ENCODE data around the gene ONECUT2.

ONECUT2 gene

DNA sequence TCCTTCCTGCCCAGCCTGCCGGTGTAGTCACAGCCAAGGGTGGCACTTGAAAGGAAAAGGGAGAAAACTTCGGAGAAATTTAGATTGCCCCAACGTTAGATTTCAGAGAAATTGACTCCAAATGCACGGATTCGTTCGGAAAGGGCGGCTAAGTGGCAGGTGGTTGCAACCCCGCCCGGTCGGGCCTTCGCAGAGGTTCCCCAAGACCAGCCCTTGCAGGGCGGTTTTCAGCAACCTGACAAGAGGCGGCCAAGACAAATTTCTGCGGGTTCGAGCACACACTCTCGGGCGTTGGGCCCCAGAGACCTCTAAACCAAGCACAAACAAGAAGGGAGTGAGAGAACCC, 4.8 kb downstream of the ONECUT2 start:
- Histone ChIP-seq H2AFZ (ENCODE audit: low read length) (no peak overlapping the region), H3K9ac (ENCODE audit: low read depth, low read length, poor library complexity, severe bottlenecking) (no peak overlapping the region), H4K20me1 (ENCODE audit: insufficient read depth, low read length, poor library complexity, severe bottlenecking) (no peaks in the 10 kb centered on the region), H3F3A (ENCODE audit: low read depth) (no peaks in the 10 kb centered on the region), H3K27me3 (ENCODE audit: insufficient read depth, low read length, poor library complexity, severe bottlenecking) (no peaks in the 10 kb centered on the region), H3K4me2 (ENCODE audit: low read depth, low read length, poor library complexity, severe bottlenecking) (no peak overlapping the region), H3K4me3 (ENCODE audit: low read length, poor library complexity, severe bottlenecking) (no peak overlapping the region), H3K79me2 (ENCODE audit: insufficient read depth, low read length) (no peaks in the 10 kb centered on the region), H3K9me3 (ENCODE audit: insufficient read depth, low read depth, low read length) (no peaks in the 10 kb centered on the region), H3K9me2 (replicated peaks; ENCODE audit: low read depth, low read length) (no peaks in the 10 kb centered on the region), H3K4me1 (ENCODE audit: insufficient read depth, low read length, poor library complexity, severe bottlenecking) (no peaks in the 10 kb centered on the region), H3K36me3 (ENCODE audit: insufficient read depth, low read length) (no peaks in the 10 kb centered on the region)
- no peak for TF ChIP-seq CTCF (conservative IDR thresholded peaks at IDR 0.05; ENCODE audit: low read length)
- TF ChIP-seq EZH2phosphoT487 (IDR thresholded peaks at IDR 0.05; ENCODE audit: borderline replicate concordance) = no peak

DNA sequence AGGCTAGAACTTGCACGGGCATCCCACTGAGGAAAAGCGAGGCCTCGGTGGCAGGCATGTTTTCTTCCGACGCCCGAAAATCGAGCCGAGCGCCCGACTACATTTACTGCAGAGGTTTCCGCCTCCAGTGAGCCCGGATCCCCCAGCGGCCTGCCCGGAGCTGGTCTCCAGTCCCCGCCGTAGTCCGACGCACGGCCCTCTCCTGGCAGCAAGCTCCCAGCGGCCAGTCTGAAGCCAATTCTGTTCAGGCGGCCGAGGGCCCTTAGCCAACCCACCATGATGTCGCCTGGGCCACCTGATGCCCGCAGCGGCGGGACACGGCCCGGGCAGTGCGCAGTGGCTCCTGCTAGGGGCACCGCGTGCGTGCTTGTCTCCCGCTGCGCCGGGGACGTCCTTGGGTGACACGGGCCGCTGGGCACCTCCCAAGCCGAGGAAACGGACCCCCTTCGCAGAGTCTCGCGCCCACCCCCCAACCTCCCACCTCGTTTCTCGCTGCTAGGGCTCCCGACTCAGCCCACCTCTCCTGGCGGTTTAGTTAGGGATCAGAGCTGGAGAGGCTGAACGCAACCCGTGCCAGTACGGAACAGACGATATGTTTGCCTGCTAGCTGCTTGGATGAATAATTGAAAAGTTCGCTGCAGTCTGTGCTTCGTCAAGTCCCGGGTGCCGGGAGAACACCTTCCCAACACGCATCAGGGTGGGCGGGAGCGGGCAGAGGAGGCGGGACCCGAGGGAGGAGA, 5.3 kb downstream of the ONECUT2 start:
- H3K27me3 ChIP-seq (ENCODE audit: insufficient read depth, low read length, poor library complexity, severe bottlenecking) = no peaks in the 10 kb centered on the region
- H3K9me2 ChIP-seq (replicated peaks; ENCODE audit: low read depth, low read length) = no peaks in the 10 kb centered on the region
- H3K9me3 ChIP-seq (ENCODE audit: insufficient read depth, low read depth, low read length) = no peaks in the 10 kb centered on the region
- no peaks in the 10 kb centered on the region for H4K20me1 ChIP-seq (ENCODE audit: insufficient read depth, low read length, poor library complexity, severe bottlenecking)
- H3K4me3 ChIP-seq (ENCODE audit: low read length, poor library complexity, severe bottlenecking) = no peak overlapping the region
- no peaks in the 10 kb centered on the region for H3K4me1 ChIP-seq (ENCODE audit: insufficient read depth, low read length, poor library complexity, severe bottlenecking)
- H3K4me2 ChIP-seq (ENCODE audit: low read depth, low read length, poor library complexity, severe bottlenecking) = no peak overlapping the region
- H3K79me2 ChIP-seq (ENCODE audit: insufficient read depth, low read length) = no peaks in the 10 kb centered on the region
- no peak overlapping the region for H3K9ac ChIP-seq (ENCODE audit: low read depth, low read length, poor library complexity, severe bottlenecking)
- H2AFZ ChIP-seq (ENCODE audit: low read length) = no peak overlapping the region
- no peaks in the 10 kb centered on the region for H3K36me3 ChIP-seq (ENCODE audit: insufficient read depth, low read length)
- no peaks in the 10 kb centered on the region for H3F3A ChIP-seq (ENCODE audit: low read depth)
- TF ChIP-seq CTCF (conservative IDR thresholded peaks at IDR 0.05; ENCODE audit: low read length) (no peak), EZH2phosphoT487 (IDR thresholded peaks at IDR 0.05; ENCODE audit: borderline replicate concordance) (no peak)

GRCh38 chr18:57441071-57441794, 6.1 kb downstream of the ONECUT2 start:
- H3K36me3 ChIP-seq (ENCODE audit: insufficient read depth, low read length) = no peaks in the 10 kb centered on the region
- H2AFZ ChIP-seq (ENCODE audit: low read length) = no peak overlapping the region
- no peaks in the 10 kb centered on the region for H3K4me1 ChIP-seq (ENCODE audit: insufficient read depth, low read length, poor library complexity, severe bottlenecking)
- no peak overlapping the region for H3K9ac ChIP-seq (ENCODE audit: low read depth, low read length, poor library complexity, severe bottlenecking)
- H3K4me3 ChIP-seq (ENCODE audit: low read length, poor library complexity, severe bottlenecking) = no peak overlapping the region
- H4K20me1 ChIP-seq (ENCODE audit: insufficient read depth, low read length, poor library complexity, severe bottlenecking) = no peaks in the 10 kb centered on the region
- H3K79me2 ChIP-seq (ENCODE audit: insufficient read depth, low read length) = no peaks in the 10 kb centered on the region
- H3F3A ChIP-seq (ENCODE audit: low read depth) = no peaks in the 10 kb centered on the region
- H3K27me3 ChIP-seq (ENCODE audit: insufficient read depth, low read length, poor library complexity, severe bottlenecking) = no peaks in the 10 kb centered on the region
- H3K4me2 ChIP-seq (ENCODE audit: low read depth, low read length, poor library complexity, severe bottlenecking) = no peak overlapping the region
- H3K9me2 ChIP-seq (replicated peaks; ENCODE audit: low read depth, low read length) = no peaks in the 10 kb centered on the region
- TF ChIP-seq EZH2phosphoT487 (IDR thresholded peaks at IDR 0.05; ENCODE audit: borderline replicate concordance) (no peak), CTCF (conservative IDR thresholded peaks at IDR 0.05; ENCODE audit: low read length) (no peak)
- H3K9me3 ChIP-seq (ENCODE audit: insufficient read depth, low read depth, low read length) = no peaks in the 10 kb centered on the region
